ENCODE data around the gene USE1. TPM values are rescaled to one million over a fixed set of nuclear protein-coding genes. Genes with fewer than 3 reads are reported as not detected.
A peak's percentile ranks its signal among the peaks of the same experiment; 100 is the strongest.

Gene USE1
- polyA plus RNA-seq, 3 donors = 27.1 to 35.5 (median 29.1) TPM

DNA sequence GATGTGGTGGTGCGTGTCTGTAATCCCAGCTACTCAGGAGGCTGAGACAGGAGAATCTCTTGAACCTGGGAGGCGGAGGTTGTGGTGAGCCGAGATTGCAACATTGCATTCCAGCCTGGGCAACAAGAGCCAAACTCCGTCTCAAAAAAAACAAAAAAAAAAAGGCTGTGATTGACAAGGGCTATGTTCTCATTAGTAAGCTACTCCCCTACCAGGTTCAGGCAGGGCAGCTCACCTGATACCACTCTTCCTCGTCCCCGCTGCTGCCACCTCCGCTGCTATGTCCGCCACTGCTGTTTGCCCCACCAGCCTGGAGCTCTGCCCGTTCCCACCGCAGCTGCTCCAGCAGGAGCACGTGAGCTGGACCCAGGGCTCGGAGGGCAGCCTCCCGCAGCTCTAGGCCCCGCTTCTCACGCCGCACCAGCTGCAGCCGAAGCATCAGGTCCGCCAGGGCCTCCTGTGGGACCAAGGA lies 40.0 kb downstream of the USE1 start:
- no peak for DNase-seq

GRCh38 chr19:17256130-17256529 lies 41.0 kb downstream of the USE1 start:
- DNase-seq = no peak

- no peak for DNase-seq
These were observed 44.1 kb downstream of the USE1 start for GRCh38 chr19:17259118-17259780.

DNA sequence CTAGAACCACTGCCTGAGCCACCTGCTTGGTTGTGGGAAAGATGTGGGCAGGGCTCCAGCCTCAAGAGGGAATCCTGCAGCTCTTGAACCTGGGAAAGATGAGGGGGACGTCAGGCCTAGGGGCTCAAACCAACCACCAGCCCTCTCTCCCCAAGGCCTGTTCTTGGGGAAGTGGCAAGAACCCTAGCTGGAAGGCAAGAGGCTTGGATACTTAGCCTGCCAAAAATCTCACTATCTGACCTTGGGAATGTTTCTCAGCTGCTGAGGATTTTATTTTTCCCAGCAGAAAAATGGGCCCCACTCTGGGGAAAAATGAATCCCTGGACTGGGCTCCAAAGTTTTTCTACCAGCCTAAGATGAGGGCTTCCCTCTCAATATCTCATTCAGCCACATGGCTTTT lies 44.8 kb downstream of the USE1 start:
- no peak for DNase-seq

DNA sequence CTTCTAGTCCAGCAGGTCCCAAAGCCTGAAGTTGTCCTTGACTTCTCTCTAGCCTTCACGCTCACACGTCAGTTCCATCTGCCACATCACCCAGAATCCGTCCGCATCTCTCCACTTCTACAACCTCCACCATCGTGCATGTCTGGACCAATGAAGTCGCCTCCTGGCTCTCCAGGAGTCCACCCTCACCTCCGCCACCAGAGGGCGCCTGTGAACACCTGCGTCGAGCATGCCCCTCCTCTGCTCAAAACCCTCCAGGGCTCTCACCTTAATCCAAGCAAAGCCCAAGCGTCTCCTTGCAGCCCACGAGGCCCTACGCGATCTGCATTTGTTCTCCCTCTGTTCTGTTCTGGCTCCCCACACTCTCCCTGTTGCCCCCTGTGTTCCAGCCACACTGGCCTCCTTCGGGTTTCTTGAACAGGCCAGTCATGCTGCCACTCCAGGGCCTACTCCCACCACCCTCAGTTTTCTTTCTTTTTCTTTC lies 45.7 kb downstream of the USE1 start:
- DNase-seq = no peak

DNA sequence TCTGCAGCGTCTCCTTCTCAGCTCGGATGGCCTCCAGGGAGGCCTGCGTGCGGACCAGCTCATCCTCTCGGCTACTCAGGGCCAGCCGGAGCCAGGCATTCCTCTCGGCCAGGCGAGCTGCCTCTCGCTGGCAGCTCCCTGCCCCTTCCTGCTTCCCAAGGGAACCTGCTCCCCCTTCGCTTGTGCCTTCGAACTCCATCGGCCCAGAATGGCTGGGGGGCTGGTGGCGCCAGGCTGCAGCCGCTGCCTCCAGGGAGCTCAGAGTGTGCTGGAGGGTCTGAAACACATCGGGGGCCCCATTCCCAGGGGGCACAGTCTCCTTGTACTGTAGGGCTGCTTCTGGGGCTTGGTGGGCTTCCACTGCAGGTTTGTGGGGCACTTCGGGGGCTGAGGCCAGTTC lies 47.4 kb downstream of the USE1 start:
- DNase-seq = no peak

GRCh38 chr19:17263712-17264640 lies 48.8 kb downstream of the USE1 start:
- DNase-seq = no peak

DNA sequence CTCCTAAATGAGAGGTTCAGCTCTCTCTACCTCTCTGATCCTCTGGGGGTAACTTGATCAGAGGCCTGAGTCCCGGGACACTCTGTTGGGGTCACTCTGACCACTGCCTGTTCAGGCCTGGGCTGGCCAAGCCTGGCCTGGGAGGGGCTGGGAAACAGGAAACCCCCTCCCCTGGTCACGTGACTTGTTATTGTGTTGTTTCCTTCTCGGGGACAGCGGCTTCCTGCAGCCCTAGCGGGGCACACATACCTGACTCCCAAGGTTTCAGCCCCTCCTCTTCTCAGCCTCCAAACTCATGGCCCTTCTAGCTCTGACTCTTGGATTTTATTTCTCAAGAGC lies 49.5 kb downstream of the USE1 start, which contains the start of gene USHBP1:
Gene USHBP1 (minus strand): TSS at position 105 of the 339 bp plus-strand sequence. CDS start 446 bp downstream, outside the sequence.
- DNase-seq = no peak

DNA sequence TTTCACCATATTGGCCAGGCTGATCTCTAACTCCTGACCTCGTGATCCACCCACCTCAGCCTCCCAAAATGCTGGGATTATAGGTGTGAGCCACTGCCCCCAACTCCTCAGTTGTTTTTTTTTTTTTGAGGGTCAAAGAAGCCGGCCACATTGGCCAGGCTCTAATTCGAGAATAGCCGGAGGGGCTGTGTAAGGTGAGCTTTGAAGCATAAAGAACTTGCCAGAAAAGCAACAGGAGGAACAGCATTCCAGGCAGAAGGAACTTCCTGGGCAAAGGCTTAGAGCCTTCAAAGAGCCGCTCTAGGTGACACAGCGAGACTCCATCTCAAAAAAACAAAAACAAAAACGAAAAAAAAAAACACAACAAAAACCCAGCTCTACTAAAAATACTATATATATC lies 50.9 kb downstream of the USE1 start:
- DNase-seq = no peak

DNA sequence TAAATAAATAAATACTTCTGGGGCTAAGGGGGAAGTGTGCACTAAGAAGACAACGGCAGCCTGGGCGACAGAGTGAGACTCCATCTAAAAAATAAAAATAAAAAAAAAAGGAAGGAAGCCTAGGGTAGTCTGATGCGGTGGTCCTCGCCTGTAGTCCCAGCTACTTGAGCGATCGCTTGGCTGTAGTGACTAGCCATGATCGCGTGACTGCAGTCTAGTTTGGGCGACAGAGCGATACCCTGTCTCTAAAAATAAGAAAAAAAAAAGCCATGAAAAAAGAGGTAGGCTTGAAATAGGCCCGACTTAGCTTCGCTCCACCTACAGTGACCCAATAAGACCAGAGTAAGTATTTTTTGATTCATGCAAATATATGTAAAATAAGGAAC lies 51.4 kb downstream of the USE1 start:
- no peak for DNase-seq

DNA sequence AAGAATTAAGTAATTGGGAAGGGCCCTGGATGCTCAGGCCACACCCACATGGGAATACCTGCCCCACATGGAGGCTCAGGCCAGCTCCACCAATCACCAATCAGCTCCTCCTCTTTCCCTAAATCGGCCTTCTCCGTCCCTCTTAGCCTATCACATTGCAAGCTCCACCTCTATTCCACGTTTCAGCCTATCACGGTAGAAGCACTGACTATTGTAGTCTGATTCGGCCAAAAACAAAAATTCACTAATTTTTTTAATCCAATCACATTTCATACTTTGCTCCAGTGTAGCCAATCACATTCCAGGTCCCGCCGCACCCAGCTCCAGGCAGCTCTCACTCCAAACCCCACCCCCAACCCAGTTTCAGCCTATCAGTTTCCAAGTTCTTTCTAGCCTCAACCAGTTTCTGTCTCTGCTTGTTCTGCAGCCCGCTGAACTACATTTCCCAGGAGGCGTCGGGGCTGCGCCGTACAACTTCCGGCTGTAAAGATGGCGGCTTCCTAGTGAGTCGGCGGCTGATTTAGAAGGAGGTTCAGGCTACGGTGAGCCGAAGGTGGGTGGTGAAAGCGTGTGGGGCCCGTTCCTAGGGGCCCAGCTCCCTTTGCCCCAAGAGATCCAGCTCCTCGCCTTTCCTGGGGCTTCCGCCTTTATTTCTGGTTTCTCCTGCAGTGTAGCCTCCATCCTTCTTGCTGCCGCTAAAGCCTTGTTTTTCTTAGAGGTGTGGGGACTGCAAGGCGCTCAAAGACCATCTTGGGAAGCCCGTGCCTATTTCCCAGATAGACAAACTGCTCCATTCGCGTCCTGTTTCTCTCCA lies 52.0 kb downstream of the USE1 start, which contains the start of gene BABAM1:
Gene BABAM1 (plus strand): TSS at position 469 of the 814 bp plus-strand sequence. CDS start 1,364 bp downstream, outside the sequence.
- DNase-seq = peak; percentile 99

GRCh38 chr19:17268754-17269153 lies 53.6 kb downstream of the USE1 start:
- no peak for DNase-seq

Other genes with a start within 250 kb of the USE1 start
- 10 to 100 TPM; 43.6 to 53.0 (median 44.0) TPM for gene CPAMD8, start 188.5 kb upstream of the USE1 start, polyA plus RNA-seq (ENCODE audit: insufficient read length in 3 of 3)
- 10 to 100 TPM; 12.5 to 17.0 (median 14.8) TPM for gene HAUS8, start 139.9 kb upstream of the USE1 start, polyA plus RNA-seq (ENCODE audit: insufficient read length in 3 of 3)
- 10 to 100 TPM; 54.4 to 64.1 (median 56.9) TPM for gene MYO9B, start 139.6 kb upstream of the USE1 start, polyA plus RNA-seq (ENCODE audit: insufficient read length in 3 of 3)
- 10 to 100 TPM; 20.4 to 22.9 (median 21.2) TPM for gene OCEL1, start 10.9 kb downstream of the USE1 start, polyA plus RNA-seq (ENCODE audit: insufficient read length in 3 of 3)
- 10 to 100 TPM; 45.9 to 70.9 (median 56.8) TPM for gene NR2F6, start 30.6 kb downstream of the USE1 start, polyA plus RNA-seq (ENCODE audit: insufficient read length in 3 of 3)
- 1 to 10 TPM; 5.9 to 7.8 (median 6.0) TPM for gene USHBP1, start 49.4 kb downstream of the USE1 start, polyA plus RNA-seq (ENCODE audit: insufficient read length in 3 of 3)
- gene BABAM1, start 52.1 kb downstream of the USE1 start, polyA plus RNA-seq (ENCODE audit: insufficient read length in 3 of 3) = 100 to 1,000 TPM in 2 of 3 donors, 10 to 100 TPM in 1; 96.7 to 113 (median 107) TPM
- gene ANKLE1, start 66.5 kb downstream of the USE1 start, polyA plus RNA-seq (ENCODE audit: insufficient read length in 3 of 3) = 1 to 10 TPM in 2 of 3 donors, under 1 TPM in 1; 0.91 to 2.3 (median 1.9) TPM
- gene ABHD8, start 88.1 kb downstream of the USE1 start, polyA plus RNA-seq (ENCODE audit: insufficient read length in 3 of 3) = 10 to 100 TPM in 2 of 3 donors, 1 to 10 TPM in 1; 9.7 to 13.5 (median 12.3) TPM
- gene MRPL34, start 90.5 kb downstream of the USE1 start, polyA plus RNA-seq (ENCODE audit: insufficient read length in 3 of 3) = 10 to 100 TPM; 59.2 to 71.3 (median 63.5) TPM
- 10 to 100 TPM; 34.6 to 42.5 (median 40.7) TPM for gene DDA1, start 94.2 kb downstream of the USE1 start, polyA plus RNA-seq (ENCODE audit: insufficient read length in 3 of 3)
- gene ANO8, start 119.5 kb downstream of the USE1 start, polyA plus RNA-seq (ENCODE audit: insufficient read length in 3 of 3) = 10 to 100 TPM; 11.2 to 17.0 (median 16.4) TPM
- gene GTPBP3, start 122.2 kb downstream of the USE1 start, polyA plus RNA-seq (ENCODE audit: insufficient read length in 3 of 3) = 10 to 100 TPM; 17.4 to 39.2 (median 34.1) TPM
- gene PLVAP, start 162.0 kb downstream of the USE1 start, polyA plus RNA-seq (ENCODE audit: insufficient read length in 3 of 3) = 100 to 1,000 TPM; 167 to 245 (median 205) TPM
- gene CCDC194, start 178.8 kb downstream of the USE1 start, polyA plus RNA-seq (ENCODE audit: insufficient read length in 3 of 3) = 1 to 10 TPM; 1.8 to 7.3 (median 6.7) TPM
- 100 to 1,000 TPM; 130 to 149 (median 140) TPM for gene BST2, start 190.3 kb downstream of the USE1 start, polyA plus RNA-seq (ENCODE audit: insufficient read length in 3 of 3)
- 10 to 100 TPM; 68.3 to 87.5 (median 73.0) TPM for gene MVB12A, start 204.7 kb downstream of the USE1 start, polyA plus RNA-seq (ENCODE audit: insufficient read length in 3 of 3)
- 1 to 10 TPM; 2.5 to 3.2 (median 3.1) TPM for gene TMEM221, start 233.3 kb downstream of the USE1 start, polyA plus RNA-seq (ENCODE audit: insufficient read length in 3 of 3)
- under 1 TPM in 1 of 3 donors, not detected in 2; 0.25 TPM for gene NXNL1, start 245.6 kb downstream of the USE1 start, polyA plus RNA-seq (ENCODE audit: insufficient read length in 3 of 3)